HG03521 (cell line): ENCODE measurements around the gene FBXO30.

Source experiments
- ATAC-seq: cut with Tn5 transposase; IDR thresholded peaks from one replicate; pipeline ENCODE4 v1.9.1; 2021; ENCODE audit warnings: mild to moderate bottlenecking, moderate library complexity; ENCODE audit not compliant: unreplicated experiment

The FBXO30 gene

DNA sequence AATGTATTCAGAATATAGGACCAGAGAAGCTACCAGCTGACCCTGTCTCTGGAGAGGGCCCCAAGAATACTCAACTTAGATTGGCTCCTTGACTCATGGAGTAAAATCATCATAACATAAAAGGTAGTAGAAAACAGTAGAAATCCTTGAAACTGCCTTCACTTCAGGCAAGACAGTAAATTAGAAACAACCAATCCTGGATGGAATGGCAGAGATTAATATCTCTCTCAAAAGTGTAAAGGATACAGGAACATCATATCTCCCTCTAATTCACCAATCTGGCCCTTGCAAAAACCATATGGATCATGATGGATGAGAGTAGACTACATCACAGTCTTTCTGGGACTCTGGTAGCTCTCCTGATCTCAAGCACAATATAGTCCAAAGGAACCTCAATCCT lies 58.9 kb downstream of the FBXO30 start:
- no peak for ATAC-seq

DNA sequence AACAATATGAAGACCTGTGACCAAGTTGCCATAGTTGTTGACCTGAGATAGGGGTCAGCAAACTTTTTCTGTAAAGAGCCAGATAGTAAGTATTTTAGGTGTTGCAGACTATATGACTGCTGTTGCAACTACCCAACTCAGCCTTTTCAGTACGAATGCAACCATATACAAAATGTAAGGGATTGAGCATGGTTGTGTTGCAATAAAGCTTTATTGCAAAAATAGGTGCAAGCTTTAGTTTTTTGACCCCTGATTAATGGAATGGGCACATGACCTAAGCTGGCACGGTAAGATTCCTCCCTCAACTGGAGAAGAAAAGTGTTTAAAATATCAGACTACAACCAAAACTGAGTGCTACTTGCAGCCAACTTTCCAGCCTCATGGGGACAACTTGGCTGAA lies 62.0 kb downstream of the FBXO30 start:
- ATAC-seq = no peak

DNA sequence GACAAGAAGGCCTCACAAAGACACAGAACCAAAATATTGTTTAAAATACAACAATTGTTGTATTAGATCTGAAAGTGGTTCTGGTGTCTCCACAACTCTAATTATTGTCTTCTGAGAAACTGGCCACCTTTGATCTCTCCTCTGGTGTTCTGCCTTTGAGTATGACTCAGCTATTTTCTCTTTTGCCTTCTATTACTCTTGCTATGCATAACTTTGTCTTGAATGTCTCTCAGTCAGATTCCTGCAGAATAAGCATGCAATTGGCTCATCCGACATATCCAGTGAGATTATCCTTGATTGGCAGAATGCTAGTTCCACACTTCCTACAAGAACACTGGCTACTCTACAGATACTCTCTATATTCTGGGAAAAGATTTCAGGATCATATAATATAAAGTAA lies 65.0 kb downstream of the FBXO30 start:
- ATAC-seq = no peak

DNA sequence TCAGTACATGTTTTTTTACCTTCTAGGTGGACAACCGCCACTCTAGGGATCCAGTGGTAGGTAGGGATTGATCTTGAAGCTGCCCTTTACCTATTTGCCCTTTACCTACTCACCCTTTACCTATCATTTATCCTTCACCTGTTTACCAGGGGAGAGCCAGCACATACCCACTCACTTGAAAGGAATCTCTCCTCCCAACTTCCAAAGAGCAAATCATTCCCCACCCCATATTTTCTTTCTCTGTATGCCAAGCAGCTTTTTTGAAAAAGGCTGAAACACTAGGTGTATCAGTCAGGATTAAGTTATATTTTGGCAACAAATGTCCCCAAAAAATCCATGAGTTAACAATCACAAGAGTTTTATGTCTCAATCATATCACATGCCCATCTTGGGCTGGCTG lies 68.7 kb downstream of the FBXO30 start:
- ATAC-seq = no peak

DNA sequence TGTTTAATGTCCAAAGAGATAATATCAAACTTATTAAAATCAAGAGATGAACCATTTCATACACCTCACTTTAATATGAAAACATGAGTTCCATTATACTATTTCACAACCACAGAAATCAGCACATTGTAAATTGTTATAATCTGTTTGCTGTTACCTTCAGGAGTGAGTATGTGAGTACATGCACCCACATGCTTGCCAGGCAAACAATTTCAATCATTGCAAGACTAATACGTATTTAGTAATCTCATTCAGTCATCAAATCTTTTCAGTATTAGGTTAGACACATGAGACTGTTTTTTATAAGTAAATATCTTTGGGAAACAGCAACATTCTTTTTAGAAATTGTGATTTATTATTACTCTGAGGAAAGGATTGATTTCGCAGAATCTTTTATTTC lies 70.0 kb downstream of the FBXO30 start:
- no peak for ATAC-seq
